ENCODE measurements around the gene KIF27. TPM values are rescaled to one million over a fixed set of nuclear protein-coding genes. Genes with fewer than 3 reads are reported as not detected.
A peak's percentile ranks its signal among the peaks of the same experiment; 100 is the strongest.

The KIF27 gene
- total and polyA plus RNA-seq, 4 donors, result 0.55 to 5.1 (median 1.6) TPM

GRCh38 chr9:83956436-83957247, 35.4 kb upstream of the KIF27 start:
- DNase-seq (ENCODE audit: low spot score), result peak; percentile 78
- 1% methylated on average over 57 of the region's 57 CpGs for WGBS
- Histone ChIP-seq H3K27me3 (ENCODE audit: control insufficient read depth in 4 of 4, insufficient read depth in 4 of 4, low read length in 3 of 4) (no peaks in the 10 kb centered on the region), H3K9me3 (ENCODE audit: control insufficient read depth in 4 of 4, low read length in 3 of 4) (no peaks in the 10 kb centered on the region), H3K27ac (ENCODE audit: low read depth in 1 of 2, low read length in 2 of 2) (peak overlapping the region; percentile 73 to 79), H3K36me3 (ENCODE audit: control insufficient read depth in 4 of 4, insufficient read depth in 3 of 4, low read depth in 1 of 4, low read length in 3 of 4) (peaks cover 0 to 3% (median under 1%) of the 10 kb centered on the region in 4 donors), H3K4me3 (ENCODE audit: low read depth in 1 of 3, low read length in 3 of 3) (peak overlapping the region; percentile 75 to 91 (median 86)), H3K9ac (ENCODE audit: low read depth in 1 of 2, low read length in 2 of 2) (peak overlapping the region; percentile 61 to 80), H3K4me1 (ENCODE audit: control insufficient read depth in 4 of 4, insufficient read depth in 4 of 4, low read length in 3 of 4) (peaks cover 2 to 18% (median 8%) of the 10 kb centered on the region in 4 donors)
- TF ChIP-seq HNF4A (conservative IDR thresholded peaks at IDR 0.05) (peak; percentile 97 to 98), CTCF (IDR thresholded peaks at IDR 0.05; ENCODE audit: low read depth, low read length, missing input control) (no peak), FOXA2 (IDR thresholded peaks at IDR 0.05) (peak; percentile 23), RXRA (IDR thresholded peaks at IDR 0.05) (peak; percentile 91), YY1 (IDR thresholded peaks at IDR 0.05) (peak; percentile 88), TAF1 (conservative IDR thresholded peaks at IDR 0.05) (no peak), HNF4G (IDR thresholded peaks at IDR 0.05) (peak; percentile 94), SP1 (IDR thresholded peaks at IDR 0.05) (peak; percentile 94), EGR1 (IDR thresholded peaks at IDR 0.05; ENCODE audit: low read depth in 2 of 2) (peak; percentile 67 to 93), RAD21 (IDR thresholded peaks at IDR 0.05) (peak in 1 of 2 donors; percentile 23), JUND (IDR thresholded peaks at IDR 0.05) (peak; percentile 62 to 69), NR2F2 (IDR thresholded peaks at IDR 0.05) (peak; percentile 76), GABPA (IDR thresholded peaks at IDR 0.05 in 1 of 2, conservative IDR thresholded peaks at IDR 0.05 in 1 of 2) (peak; percentile 79 to 89), FOXA1 (IDR thresholded peaks at IDR 0.05) (no peak)
- TF ChIP-seq, protein P1, sequence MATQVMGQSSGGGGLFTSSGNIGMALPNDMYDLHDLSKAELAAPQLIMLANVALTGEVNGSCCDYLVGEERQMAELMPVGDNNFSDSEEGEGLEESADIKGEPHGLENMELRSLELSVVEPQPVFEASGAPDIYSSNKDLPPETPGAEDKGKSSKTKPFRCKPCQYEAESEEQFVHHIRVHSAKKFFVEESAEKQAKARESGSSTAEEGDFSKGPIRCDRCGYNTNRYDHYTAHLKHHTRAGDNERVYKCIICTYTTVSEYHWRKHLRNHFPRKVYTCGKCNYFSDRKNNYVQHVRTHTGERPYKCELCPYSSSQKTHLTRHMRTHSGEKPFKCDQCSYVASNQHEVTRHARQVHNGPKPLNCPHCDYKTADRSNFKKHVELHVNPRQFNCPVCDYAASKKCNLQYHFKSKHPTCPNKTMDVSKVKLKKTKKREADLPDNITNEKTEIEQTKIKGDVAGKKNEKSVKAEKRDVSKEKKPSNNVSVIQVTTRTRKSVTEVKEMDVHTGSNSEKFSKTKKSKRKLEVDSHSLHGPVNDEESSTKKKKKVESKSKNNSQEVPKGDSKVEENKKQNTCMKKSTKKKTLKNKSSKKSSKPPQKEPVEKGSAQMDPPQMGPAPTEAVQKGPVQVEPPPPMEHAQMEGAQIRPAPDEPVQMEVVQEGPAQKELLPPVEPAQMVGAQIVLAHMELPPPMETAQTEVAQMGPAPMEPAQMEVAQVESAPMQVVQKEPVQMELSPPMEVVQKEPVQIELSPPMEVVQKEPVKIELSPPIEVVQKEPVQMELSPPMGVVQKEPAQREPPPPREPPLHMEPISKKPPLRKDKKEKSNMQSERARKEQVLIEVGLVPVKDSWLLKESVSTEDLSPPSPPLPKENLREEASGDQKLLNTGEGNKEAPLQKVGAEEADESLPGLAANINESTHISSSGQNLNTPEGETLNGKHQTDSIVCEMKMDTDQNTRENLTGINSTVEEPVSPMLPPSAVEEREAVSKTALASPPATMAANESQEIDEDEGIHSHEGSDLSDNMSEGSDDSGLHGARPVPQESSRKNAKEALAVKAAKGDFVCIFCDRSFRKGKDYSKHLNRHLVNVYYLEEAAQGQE (IDR thresholded peaks at IDR 0.05), result peak; percentile 74
- TF ChIP-seq, protein P2, sequence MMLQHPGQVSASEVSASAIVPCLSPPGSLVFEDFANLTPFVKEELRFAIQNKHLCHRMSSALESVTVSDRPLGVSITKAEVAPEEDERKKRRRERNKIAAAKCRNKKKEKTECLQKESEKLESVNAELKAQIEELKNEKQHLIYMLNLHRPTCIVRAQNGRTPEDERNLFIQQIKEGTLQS (IDR thresholded peaks at IDR 0.05), result peak; percentile 63
- TF ChIP-seq, protein P3, sequence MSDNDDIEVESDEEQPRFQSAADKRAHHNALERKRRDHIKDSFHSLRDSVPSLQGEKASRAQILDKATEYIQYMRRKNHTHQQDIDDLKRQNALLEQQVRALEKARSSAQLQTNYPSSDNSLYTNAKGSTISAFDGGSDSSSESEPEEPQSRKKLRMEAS (IDR thresholded peaks at IDR 0.05), result peak; percentile 99
- TF ChIP-seq, protein P4, sequence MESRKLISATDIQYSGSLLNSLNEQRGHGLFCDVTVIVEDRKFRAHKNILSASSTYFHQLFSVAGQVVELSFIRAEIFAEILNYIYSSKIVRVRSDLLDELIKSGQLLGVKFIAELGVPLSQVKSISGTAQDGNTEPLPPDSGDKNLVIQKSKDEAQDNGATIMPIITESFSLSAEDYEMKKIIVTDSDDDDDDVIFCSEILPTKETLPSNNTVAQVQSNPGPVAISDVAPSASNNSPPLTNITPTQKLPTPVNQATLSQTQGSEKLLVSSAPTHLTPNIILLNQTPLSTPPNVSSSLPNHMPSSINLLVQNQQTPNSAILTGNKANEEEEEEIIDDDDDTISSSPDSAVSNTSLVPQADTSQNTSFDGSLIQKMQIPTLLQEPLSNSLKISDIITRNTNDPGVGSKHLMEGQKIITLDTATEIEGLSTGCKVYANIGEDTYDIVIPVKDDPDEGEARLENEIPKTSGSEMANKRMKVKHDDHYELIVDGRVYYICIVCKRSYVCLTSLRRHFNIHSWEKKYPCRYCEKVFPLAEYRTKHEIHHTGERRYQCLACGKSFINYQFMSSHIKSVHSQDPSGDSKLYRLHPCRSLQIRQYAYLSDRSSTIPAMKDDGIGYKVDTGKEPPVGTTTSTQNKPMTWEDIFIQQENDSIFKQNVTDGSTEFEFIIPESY (IDR thresholded peaks at IDR 0.05), result peak; percentile 96

Measured in liver (tissue), 9 donors.